Spleen (tissue), 11 donors: ENCODE results near the gene OGDHL. TPM values are rescaled to one million over a fixed set of nuclear protein-coding genes. Genes with fewer than 3 reads are reported as not detected.

Source experiments
- DNase-seq: peaks from one replicate; pipeline ENCODE4 v3.0.0-alpha.2; 2020
- H3K27ac ChIP-seq, 8 donors: fragments of 200-600 bp; sonication (generic) in 7 of 8; 1 replicate in 4 of 8; 2 replicates in 4 of 8; pipeline versions ENCODE4 v1.5.0 to v1.8.0; 2016 to 2021; ENCODE audit warnings: inconsistent platforms in 4 of 8, mild to moderate bottlenecking in 4 of 8, moderate library complexity in 1 of 8
- H3K27me3 ChIP-seq, 7 donors: fragments of 200-600 bp; sonication (generic) in 6 of 7; replicated peaks in 1 of 7; 1 replicate in 4 of 7; 2 replicates in 3 of 7; pipeline versions ENCODE4 v1.5.0 to v1.8.0; 2016 to 2021; ENCODE audit warnings: inconsistent platforms in 3 of 7, mild to moderate bottlenecking in 1 of 7
- H3K36me3 ChIP-seq, 6 donors: fragments of 200-600 bp; sonication (generic) in 5 of 6; 1 replicate in 4 of 6; 2 replicates in 2 of 6; pipeline versions ENCODE4 v1.5.0 to v1.8.0; 2016 to 2021; ENCODE audit warnings: inconsistent platforms in 2 of 6
- H3K4me1 ChIP-seq, 6 donors: fragments of 200-600 bp; sonication (generic) in 5 of 6; 1 replicate in 3 of 6; 2 replicates in 3 of 6; pipeline versions ENCODE4 v1.5.0 to v1.8.0; 2016 to 2021; ENCODE audit warnings: inconsistent platforms in 3 of 6
- H3K4me3 ChIP-seq, 8 donors: fragments of 200-600 bp; sonication (generic) in 7 of 8; 1 replicate in 4 of 8; 2 replicates in 4 of 8; pipeline versions ENCODE4 v1.5.0 to v1.8.0; 2016 to 2021; ENCODE audit warnings: inconsistent platforms in 4 of 8, mild to moderate bottlenecking in 4 of 8, moderate library complexity in 2 of 8
- H3K9me3 ChIP-seq, 8 donors: fragments of 200-600 bp; sonication (generic) in 7 of 8; 1 replicate in 4 of 8; 2 replicates in 4 of 8; pipeline versions ENCODE4 v1.5.0 to v1.8.0; 2016 to 2021; ENCODE audit warnings: inconsistent platforms in 4 of 8
- CTCF ChIP-seq, 11 experiments: fragments of 200-600 bp in 7 of 11; fragments of 450-650 bp in 4 of 11; sonication (generic) in 4 of 11; IDR thresholded peaks in 8 of 11; conservative IDR thresholded peaks in 3 of 11; 1 replicate in 7 of 11; 2 replicates in 4 of 11; pipeline versions ENCODE4 v1.4.0 to v1.8.0; 2016 to 2021; ENCODE audit warnings: antibody characterized with exemption in 11 of 11, inconsistent platforms in 4 of 11, mild to moderate bottlenecking in 1 of 11
- POLR2A ChIP-seq, 3 donors: fragments of 450-650 bp; IDR thresholded peaks; one replicate each; pipeline ENCODE4 v1.5.1; 2017; ENCODE audit warnings: antibody characterized with exemption in 3 of 3, mild to moderate bottlenecking in 1 of 3
- POLR2AphosphoS5 ChIP-seq, 3 donors: sonication (generic); formaldehyde crosslinking; IDR thresholded peaks; one replicate each; pipeline ENCODE4 v1.5.1; 2017; ENCODE audit warnings: antibody characterized with exemption in 3 of 3
- WGBS, 5 donors: extraction: QIAGEN DNeasy Blood & Tissue Kit in 3 of 5; methylation state at CpG; one replicate each; pipeline versions ENCODE4 v1.1.5 to v1.1.7; 2013 to 2018; 5-methylcytosine and 5-hydroxymethylcytosine counted together
- intact Hi-C: fragments of 100-400 bp; cut with DNase I; formaldehyde crosslinking; loops from one replicate; pipeline ENCODE4 v1.15.0; 2023; ENCODE audit warnings: low total_unique reads
- polyA plus RNA-seq, 3 donors: library from polyadenylated mRNA; stranded (reverse); fragments of 200-250 nt; gene quantifications; one replicate each; pipeline ENCODE4 v1.2.1, GENCODE V29; 2013
- total RNA-seq, 7 donors: library from RNA; depleted of rRNA in 3 of 7; stranded (reverse); fragments of >200 nt in 3 of 7; fragmentation: NEBNext Ultra II Directional in 4 of 7; extraction: Animal tissue kit (Norgen Biotek cat#: 25700) in 4 of 7; gene quantifications; one replicate each; pipeline versions ENCODE4 v1.1.0 to v1.2.1, GENCODE V29; 2016 to 2021
- donor health status: healthy with polysubstance abuse.
- donor health status: DM: no; HTN: no; CAD: no; lungs with moderate emphysema.
- donor health status: DM: no; HTN: no; CAD: no.
- donor health status: Bipolar disorder and iron deficiency.
- donor health status: healthy.
- donor health status: DM: no; HTN: no; CAD: no.
- donor health status: DM: yes; HTN: yes; CAD: no.

The OGDHL gene
- total and polyA plus RNA-seq, 10 donors, result 0.09 to 1.6 (median 0.19) TPM; not detected in 2

- intact Hi-C loops, result no loop called here
These were observed 22.6 kb upstream of the OGDHL start for GRCh38 chr10:49784681-49785080.

GRCh38 chr10:49783645-49784044 lies 21.5 kb upstream of the OGDHL start:
- TF ChIP-seq POLR2A (IDR thresholded peaks at IDR 0.05) (no peak), POLR2AphosphoS5 (IDR thresholded peaks at IDR 0.05) (no peak), CTCF (IDR thresholded peaks at IDR 0.05 in 8 of 11, conservative IDR thresholded peaks at IDR 0.05 in 3 of 11) (no peak)
- DNase-seq, result no peak
- intact Hi-C loops, result no loop called here
- H3K27me3 ChIP-seq, result peaks cover 0 to 49% (median 3%) of the 10 kb centered on the region in 7 donors
- no peaks in the 10 kb centered on the region for H3K4me1 ChIP-seq
- 64 to 73% (median 70%) methylated on average over 5 of the region's 5 CpGs for WGBS, 5 donors
- no peaks in the 10 kb centered on the region for H3K9me3 ChIP-seq
- no peaks in the 10 kb centered on the region for H3K36me3 ChIP-seq
- no peak overlapping the region for H3K27ac ChIP-seq
- no peak overlapping the region for H3K4me3 ChIP-seq

More at GRCh38 chr10:49784681-49785080, 22.6 kb upstream of the OGDHL start:
- Histone ChIP-seq H3K27ac (no peak overlapping the region), H3K4me1 (no peaks in the 10 kb centered on the region), H3K36me3 (no peaks in the 10 kb centered on the region), H3K4me3 (no peak overlapping the region), H3K27me3 (peaks cover 0 to 51% (median 3%) of the 10 kb centered on the region in 7 donors), H3K9me3 (no peaks in the 10 kb centered on the region)
- DNase-seq, result no peak
- WGBS, 5 donors, result 62 to 84% (median 76%) methylated on average over 3 to 8 of the region's 8 CpGs
- TF ChIP-seq CTCF (IDR thresholded peaks at IDR 0.05 in 8 of 11, conservative IDR thresholded peaks at IDR 0.05 in 3 of 11), result no peak
- no peak for TF ChIP-seq POLR2AphosphoS5 (IDR thresholded peaks at IDR 0.05)
- TF ChIP-seq POLR2A (IDR thresholded peaks at IDR 0.05), result no peak

- Histone ChIP-seq H3K36me3 (no peaks in the 10 kb centered on the region), H3K27ac (no peak overlapping the region), H3K4me1 (no peaks in the 10 kb centered on the region), H3K9me3 (peaks cover 0 to 6% (median 0%) of the 10 kb centered on the region in 8 donors), H3K27me3 (peaks cover 0 to 48% (median 11%) of the 10 kb centered on the region in 7 donors), H3K4me3 (no peak overlapping the region)
- intact Hi-C loops, result no loop called here
- no peak for TF ChIP-seq POLR2AphosphoS5 (IDR thresholded peaks at IDR 0.05)
- no peak for TF ChIP-seq CTCF (IDR thresholded peaks at IDR 0.05 in 8 of 11, conservative IDR thresholded peaks at IDR 0.05 in 3 of 11)
- no peak for TF ChIP-seq POLR2A (IDR thresholded peaks at IDR 0.05)
- DNase-seq, result no peak
These were observed 19.1 kb upstream of the OGDHL start for GRCh38 chr10:49781247-49781646.

GRCh38 chr10:49778197-49778596 lies 16.1 kb upstream of the OGDHL start:
- TF ChIP-seq POLR2A (IDR thresholded peaks at IDR 0.05), result no peak
- TF ChIP-seq POLR2AphosphoS5 (IDR thresholded peaks at IDR 0.05), result no peak
- TF ChIP-seq CTCF (IDR thresholded peaks at IDR 0.05 in 8 of 11, conservative IDR thresholded peaks at IDR 0.05 in 3 of 11), result no peak
- Histone ChIP-seq H3K36me3 (no peaks in the 10 kb centered on the region), H3K4me3 (no peak overlapping the region), H3K27ac (no peak overlapping the region), H3K4me1 (no peaks in the 10 kb centered on the region), H3K27me3 (peaks cover 0 to 52% (median 11%) of the 10 kb centered on the region in 7 donors), H3K9me3 (peaks cover 0 to 6% (median 0%) of the 10 kb centered on the region in 8 donors)
- no peak for DNase-seq
- intact Hi-C loops, result no loop called here
- WGBS, 5 donors, result 63 to 81% (median 75%) methylated on average over 3 of the region's 3 CpGs
